SKM-1 treated with dmso at 0.1 percent for 144 hours (cell line): ENCODE results near the gene CAPS.
"Not testable (repeated sequence)": the region's sequence is repeated elsewhere in the genome, so short reads cannot be mapped to it uniquely, and the experiment has no call there.

Experiments
- DNase-seq: peaks from one replicate; lab custom pipeline; 2025; ENCODE audit not compliant: unreplicated experiment; lab: John Stamatoyannopoulos, UW

The CAPS gene

DNA sequence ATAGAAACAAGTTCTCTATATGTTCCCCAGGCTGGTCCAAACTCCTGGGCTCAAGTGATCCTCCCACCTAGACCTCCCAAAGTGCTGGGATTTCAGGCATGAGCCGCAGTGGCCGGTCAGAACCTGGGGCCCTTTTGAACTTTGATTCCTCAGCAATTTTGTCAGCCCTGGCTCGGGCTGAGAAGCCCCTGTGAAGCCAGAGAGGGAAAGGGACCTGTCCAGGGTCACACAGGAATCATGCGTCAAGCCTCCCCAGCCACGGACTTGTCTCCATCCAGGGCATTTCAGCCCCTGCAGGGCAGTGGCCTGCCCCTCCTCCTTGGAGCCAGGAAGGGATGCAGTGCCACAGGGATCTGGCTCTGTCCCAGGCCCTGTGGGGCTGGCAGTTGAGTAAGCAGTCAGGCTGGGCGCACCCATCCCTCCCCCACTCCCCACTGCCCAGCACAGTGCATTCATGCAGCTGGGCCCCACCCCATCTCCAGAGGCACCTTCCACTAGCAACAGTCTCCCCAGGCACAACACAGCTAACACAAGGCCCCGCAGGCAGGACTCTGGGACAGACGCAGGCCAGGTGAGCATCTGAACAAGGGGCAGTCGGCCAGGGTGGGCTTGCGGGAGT, at the start of gene CAPS:
Gene CAPS, plus strand, starts transcription at position 516 of the 619 bp plus-strand sequence. CDS start 153 bp downstream, outside the sequence.
- no peak for DNase-seq

DNA sequence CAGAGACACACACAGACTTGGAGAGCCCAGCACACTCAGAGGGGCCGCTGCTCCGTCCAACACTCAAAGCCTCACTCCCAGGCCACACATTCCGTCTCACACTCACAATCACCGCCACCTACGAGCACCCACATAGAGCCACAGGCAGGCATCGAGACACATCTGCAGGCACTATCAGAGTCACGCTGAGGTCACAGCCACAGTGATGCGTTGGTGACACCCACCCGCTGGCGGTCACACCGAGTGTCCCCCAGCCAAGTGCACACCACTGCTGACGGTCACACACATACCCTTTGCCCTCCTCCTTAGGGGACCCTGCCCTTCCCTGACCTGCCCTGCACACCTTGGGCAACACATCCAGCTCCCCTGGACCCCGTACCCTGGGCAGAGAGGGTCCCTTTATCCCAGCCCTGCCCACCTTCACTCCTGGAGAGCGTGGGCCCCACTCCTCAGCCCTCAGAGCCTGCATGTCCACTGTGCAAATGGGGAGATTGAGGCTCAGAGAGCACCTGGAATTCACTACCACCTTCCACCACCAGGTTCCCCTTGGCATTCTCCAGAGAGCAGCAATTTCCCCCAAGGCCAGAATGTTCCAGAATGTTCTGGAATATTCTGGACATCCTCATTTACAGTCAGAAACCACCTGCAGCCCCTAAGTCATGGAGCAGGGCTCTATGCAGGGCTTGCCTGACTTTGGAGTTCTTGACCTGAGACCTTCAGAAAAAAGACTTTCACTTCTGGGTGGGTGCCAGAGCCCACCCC, 49.1 kb upstream of the CAPS start:
- no peak for DNase-seq

DNA sequence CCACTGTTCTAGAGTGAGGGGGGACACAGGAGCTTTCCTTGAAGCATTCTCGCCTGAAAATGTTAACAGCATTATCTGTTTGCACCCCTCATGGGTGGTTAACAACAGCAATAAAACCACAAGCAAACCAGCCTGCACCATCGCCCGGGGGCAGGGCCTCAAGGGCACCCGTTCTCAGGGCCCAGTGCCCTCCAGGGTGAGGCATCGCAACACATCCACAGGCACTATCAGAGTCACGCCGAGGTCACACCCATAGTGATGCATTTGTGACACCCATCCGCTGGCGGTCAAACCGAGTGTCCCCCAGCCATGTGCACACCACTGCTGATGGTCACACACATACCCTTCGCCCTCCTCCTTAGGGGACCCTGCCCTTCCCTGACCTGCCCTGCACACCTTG, 48.3 kb upstream of the CAPS start:
- DNase-seq = no peak

DNA sequence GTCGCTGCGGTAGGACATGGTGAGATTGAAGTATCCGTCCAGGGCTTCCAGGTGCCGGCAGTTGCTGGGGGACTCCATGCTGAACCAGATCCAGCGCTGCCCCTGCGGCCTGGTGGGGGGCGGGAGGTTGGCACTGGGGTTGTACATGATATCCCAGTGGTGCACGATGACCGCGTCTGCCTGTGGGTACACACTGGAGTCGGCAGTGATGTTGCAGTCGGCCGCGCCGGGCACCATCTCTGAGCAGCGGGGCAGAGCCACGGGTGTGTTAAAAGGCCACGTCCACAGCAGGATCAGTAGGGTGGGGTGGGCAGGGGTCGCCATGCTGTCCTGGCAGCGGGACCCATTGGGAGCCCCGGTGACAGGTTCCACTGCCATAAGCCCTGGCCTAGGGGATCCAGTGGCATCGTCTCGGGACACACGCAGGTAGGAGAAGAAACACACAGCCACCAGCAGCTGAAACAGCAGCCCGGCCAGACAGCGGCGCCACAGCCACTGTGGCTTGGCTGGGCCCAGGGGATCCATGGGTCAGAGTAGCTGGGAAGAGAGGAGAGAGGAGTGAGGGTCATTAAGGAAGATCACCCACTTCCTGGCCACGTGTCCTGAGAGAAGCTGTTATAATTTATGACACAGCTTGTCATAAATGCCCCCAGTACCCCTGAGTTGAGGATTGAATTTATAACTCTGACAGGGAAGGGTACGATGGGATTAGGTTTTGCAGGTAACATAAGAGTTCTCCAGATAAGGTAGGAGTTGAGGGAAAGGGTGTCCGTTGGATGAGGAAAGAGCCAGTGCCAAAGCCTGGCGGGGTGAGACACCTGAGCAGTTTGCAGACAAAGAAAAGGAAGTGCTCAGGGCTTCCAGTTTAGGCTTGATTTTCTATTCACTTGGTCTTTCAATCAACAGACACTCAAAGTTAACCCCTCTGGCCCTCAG, 46.6 kb upstream of the CAPS start:
- DNase-seq = no peak

DNA sequence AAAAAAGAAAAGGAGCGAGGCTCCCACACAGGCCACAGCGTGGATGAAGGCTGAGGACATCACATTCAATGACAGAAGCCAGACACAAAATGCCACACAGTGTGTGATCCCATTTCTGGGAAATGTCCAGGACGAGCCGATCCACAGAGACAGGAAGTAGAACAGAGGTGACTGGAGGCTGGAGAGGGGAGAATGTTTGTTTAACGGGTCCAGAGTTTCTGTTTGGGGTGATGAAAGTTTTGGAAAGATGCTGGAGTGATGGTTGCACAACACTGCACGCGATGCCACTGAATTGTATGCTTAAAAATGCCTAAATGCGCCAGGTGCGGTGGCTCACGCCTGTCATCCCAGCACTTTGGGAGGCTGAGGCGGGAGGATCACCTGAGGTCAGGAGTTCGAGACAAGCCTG, 43.1 kb upstream of the CAPS start:
- no peak for DNase-seq

DNA sequence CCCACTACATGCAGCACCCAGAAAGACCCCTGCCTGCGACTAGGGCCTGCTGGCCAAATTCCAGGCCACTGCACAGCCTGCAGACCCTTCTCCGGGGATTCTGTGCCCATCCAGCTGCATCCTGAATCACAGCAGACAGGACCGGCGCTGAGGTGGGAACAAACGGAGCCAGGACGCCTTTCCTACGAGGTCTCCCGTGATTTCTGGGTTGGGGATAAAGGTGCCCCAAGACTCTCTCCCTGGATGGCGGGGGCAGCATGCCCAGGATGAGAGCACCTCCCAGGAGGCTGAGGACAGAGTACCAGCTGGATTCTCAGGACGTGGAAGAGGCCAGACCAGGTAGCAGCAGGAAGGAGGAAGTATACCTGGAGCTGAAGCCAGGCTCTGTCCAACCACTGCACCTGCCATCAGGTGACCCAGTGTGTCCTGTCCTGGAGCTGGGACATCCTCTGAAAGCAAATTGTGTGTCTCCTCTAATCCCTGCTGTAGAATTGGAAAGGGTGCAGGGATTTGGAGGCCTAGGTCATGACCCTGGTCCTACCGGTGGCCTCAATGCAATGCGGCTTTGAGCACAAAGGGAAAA, 40.3 kb upstream of the CAPS start:
- DNase-seq = no peak

DNA sequence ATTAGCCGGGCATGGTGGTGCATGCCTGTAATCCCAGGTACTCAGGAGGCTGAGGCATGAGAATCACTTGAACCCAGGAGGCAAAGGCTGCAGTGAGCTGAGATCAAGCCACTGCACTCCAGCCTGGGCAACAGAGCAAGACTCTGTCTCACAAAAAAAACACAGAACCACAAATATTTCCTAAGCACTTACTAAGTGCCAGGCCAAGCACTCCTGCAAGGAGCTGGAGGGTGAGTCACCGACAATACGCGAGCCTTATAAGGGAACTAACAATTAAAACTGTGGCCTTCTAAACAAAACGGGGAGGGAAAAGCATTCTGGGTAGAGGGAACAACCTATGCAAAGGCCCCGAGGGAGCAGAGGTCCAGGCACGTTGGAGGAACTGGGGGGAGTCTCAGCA, 39.6 kb upstream of the CAPS start:
- peak; percentile 63 for DNase-seq

DNA sequence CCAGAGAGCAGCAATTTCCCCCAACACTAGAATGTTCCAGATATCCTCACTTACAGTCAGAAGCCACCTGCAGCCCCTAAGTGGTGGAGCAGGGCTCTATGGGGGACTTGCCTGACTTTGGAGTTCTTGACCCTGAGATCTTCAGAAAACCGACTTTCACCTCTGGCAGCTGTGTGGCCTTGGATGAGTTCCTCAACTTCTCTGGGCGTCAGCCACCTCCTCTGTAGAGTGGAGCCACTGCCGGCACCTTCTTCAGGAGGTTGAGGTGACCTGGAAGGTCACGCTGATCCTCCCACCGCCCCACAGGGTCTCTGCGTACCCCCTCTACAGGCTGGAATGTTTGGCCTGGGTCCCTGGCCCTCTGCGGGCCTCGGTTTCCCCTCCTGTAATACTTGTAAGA, 36.6 kb upstream of the CAPS start:
- DNase-seq = no peak

DNA sequence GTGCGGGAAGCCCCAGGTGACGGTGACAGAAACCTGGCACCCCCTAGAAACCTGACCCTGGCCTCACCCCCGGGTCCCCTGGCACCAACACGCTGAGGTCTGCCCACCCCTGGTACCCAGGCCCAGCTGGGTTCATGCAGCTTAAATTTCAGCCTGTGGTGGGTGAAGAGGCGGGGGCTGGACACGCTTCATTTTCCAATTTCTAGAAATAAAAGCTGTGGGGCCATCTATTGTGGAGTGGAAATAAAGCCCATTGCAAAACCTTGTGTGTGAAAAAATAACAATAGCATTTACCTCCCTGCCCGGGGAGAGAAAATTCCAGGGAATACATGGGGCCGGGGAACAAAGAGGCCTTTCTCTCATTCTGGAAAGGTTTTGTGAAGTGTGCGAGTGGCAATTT, 36.2 kb upstream of the CAPS start:
- no peak for DNase-seq

DNA sequence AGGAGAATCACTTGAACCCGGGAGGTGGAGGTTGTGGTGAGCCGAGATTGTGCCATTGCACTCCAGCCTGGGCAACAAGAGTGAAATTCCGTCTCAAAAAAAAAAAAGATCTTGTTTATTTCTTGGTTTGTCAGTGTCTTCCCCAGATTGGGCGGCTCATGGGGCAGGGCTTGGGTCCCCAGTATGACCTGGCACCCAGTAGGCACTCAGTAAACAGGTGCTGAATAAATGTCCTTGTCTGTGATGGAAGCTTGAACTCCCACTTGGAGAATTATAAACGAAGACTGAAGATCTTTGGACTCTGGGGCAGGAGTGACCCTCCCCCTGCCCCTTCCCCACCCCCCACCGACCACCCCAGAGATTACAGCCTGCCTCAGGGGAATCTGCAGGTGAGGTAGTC, 33.9 kb upstream of the CAPS start:
- DNase-seq = no peak

DNA sequence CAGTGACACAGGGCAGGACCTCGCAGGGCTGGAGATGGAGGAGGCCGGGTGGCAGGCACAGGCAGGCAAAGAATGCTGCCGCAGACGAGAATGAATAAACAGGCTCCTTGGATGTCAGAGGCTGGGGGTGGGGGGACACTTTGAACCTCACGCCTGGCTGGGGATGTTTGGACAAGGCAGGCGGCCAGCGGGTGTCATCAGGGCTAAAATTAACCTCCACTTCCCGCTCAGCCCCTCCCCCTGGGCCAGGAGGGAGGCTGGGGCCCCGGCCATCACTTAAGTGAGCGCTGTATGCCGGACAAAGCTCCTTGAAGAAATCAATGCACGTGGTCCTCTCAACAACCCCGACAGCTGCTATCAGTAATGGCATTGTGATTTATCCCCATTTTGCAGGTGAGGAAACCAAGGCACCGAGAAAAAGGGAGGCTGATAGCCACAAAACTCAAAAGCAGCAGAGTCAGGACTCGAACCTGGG, 33.4 kb upstream of the CAPS start:
- peak; percentile 5 for DNase-seq

DNA sequence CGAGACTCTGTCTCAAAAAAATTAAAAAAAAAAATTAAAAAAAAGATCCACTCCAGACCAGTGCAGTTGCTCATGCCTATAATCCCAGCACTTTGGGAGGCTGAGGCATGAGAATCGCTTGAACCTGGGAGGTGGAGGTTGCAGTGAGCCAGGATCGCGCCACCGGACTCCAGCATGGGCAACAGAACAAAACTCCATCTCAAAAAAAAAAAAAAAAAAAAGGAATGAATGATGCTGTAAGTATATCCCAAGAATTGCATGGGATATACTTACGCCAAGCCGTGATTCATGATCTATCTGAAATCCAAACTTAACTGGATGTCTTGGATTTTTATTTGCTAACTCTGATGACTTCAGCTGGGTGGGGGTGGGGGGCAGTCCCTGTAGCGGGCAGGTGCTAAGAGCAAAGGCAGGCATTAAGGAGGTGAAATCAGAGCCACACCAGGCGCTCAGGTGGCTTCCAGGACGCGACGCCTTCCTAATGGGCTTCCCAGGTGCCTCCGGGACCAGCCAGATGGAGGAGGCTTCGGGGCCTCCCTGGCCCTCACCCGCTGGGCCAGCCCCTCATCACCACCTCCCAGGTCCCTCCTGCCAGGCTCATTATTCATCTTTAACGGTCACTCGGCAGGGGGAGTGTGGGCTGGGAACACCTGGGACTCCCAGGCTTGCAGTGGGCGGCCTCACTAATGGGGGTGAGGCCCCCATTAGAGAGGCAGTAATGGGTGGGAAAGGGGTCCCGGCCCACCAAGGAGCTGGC, 32.3 kb upstream of the CAPS start:
- DNase-seq = no peak

DNA sequence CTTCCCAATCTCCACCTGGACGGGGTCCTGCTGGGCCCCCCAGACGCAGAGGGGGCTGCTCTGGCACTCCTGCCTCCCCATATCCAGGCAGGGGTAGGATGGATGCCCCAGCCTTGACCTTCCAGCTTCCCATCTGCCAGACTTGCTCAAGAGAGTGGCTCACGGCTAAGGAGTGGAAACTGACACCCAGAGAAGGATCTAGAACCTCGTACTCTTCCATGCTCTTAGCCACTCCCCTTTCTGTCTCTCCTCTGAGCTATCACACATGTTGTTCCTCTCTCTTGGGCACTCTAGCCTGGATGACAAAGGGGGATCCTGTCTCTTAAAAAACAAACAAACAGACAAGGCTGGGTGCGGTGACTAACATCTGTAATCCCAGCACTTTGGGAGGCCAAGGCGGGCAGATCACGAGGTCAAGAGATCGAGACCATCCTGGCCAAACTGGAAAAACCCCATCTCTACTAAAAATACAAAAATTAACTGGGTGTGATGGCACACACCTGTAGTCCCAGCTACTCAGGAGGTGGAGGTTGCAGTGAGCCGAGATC, 31.6 kb upstream of the CAPS start:
- DNase-seq = no peak

DNA sequence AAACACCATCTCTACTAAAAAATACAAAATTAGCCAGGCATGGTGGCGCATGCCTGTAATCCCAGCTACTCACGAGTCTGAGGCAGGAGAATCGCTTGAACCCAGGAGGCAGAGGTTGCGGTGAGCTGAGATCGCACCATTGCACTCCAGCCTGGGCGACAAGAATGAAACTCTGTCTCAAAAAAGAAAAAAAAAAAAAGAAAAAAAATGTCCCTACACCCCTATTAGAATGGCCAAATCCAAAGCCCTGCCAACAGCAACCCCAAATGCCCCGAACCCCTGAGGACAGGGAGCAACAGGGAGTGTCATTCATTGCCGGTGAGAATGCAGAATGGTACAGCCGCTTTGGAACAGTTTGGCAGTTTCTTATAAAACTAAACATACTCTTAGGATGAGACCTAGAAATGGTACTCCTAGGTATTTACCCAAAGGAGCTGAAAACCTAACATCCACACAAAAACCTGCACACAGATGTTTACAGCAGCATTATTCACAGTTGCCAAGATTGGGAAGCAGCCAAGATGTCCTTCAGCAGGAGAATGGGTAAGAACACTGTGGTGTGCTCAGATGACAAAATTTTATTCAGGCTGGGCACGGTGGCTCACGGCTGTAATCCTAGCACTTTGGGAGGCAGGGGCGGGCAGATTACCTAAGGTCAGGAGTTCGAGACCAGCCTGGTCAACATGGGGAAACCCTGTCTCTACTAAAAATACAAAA, 30.7 kb upstream of the CAPS start:
- not testable (repeated sequence) for DNase-seq

DNA sequence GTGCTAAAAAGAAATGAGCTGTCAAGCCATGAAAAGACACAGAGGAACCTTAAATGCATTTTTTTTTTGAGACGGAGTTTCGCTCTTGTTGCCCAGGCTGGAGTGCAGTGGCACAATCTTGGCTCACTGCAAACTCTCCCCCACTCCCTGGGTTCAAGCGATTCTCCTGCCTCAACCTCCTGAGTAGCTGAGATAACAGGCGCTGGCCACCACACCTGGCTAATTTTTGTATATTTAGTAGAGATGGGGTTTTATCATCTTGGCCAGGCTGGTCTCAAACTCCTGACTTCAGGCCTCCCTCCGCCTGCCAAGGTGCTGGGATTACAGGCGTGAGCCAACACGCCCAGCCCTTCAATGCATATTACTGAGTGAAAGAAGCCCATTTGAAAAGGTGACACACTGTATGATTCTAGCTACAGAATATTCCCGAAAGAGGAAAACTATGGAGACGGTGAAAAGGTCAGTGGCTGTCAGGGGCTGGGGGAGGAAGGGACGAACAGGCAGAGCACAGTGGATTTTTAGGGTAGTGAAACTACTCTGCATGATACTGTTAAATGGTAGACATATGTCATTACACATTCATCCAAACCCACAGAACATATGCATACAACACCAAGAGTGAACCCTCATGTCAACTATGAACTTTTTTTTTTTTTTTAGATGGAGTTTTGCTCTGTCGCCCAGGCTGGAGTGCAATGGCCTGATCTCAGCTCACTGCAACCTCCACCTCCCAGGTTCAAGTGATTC, 29.8 kb upstream of the CAPS start:
- DNase-seq = not testable (repeated sequence)

DNA sequence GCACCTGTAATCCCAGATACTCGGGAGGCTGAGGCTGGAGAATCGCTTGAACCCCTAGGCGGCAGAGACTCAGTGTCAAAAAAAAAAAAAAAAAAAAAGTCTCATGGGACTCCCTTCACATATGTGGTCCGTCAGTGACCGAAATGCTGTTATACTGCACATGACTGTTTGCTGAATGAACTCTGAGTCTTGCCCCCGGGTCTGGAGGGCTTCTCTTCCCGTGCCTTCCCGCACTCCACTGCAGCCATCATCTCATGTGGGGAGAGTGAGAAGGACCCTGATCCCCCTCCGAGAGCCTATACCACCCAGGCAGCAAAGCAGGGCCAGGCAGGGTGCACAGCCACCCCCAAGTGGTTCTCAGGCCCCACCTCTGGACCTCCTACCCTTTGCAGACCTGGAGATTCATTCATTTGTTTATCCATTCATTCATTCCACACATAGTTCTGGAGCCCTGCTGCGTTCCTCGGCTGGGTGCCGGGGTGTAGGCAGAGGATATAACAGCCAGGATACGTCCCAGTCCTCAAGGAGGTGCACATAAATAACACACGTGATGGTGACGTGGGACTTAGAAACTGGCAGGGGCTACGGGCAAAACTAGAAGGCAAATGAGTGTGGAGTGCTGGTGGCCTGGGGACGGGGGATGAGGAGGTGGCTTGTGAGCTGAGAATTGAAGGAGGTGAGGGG, 24.6 kb upstream of the CAPS start:
- no peak for DNase-seq

DNA sequence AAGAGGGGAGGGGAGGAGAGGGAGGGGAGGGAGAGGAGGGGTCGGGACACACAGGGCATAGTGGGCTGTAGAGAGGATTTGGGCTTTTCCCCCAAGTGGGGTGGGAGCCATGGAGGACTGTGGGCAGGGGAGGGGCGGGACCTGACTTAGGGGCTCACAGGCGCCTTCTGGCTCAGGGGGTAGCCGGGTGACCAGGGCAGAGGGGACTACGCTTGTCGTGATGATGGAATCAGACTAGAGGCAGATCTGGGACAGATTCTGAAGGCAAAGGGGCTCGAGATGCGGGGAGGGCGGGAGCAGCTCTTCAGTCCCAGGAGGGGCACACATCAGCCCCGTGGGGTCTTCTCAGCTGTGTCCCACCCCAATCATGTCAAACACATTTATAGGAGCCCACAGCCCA, 24.0 kb upstream of the CAPS start:
- DNase-seq = no peak

DNA sequence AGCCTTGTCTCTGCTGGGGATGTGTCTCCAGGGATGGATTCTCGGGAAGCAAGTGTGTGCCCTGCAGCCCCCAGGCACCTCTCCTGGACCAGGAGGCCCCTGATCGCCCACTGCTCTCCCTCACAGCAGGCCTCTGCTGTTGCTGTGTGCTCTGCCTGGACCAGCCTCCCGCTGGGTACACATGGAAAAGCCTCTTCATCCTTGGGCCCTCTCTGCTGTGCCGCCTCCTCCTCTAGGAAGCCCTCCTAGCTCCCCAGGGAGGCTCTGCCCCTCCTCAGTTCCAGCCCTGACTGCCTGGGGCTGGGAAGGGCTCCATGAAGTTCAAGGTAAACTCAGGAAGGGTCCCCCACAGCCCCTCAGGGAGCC, 22.5 kb upstream of the CAPS start:
- no peak for DNase-seq
